GM19452 (cell line): ENCODE results near the gene INHA.

Experiments
- ATAC-seq: cut with Tn5 transposase; IDR thresholded peaks from one replicate; pipeline ENCODE4 v1.9.1; 2021; ENCODE audit not compliant: unreplicated experiment

The INHA gene

DNA sequence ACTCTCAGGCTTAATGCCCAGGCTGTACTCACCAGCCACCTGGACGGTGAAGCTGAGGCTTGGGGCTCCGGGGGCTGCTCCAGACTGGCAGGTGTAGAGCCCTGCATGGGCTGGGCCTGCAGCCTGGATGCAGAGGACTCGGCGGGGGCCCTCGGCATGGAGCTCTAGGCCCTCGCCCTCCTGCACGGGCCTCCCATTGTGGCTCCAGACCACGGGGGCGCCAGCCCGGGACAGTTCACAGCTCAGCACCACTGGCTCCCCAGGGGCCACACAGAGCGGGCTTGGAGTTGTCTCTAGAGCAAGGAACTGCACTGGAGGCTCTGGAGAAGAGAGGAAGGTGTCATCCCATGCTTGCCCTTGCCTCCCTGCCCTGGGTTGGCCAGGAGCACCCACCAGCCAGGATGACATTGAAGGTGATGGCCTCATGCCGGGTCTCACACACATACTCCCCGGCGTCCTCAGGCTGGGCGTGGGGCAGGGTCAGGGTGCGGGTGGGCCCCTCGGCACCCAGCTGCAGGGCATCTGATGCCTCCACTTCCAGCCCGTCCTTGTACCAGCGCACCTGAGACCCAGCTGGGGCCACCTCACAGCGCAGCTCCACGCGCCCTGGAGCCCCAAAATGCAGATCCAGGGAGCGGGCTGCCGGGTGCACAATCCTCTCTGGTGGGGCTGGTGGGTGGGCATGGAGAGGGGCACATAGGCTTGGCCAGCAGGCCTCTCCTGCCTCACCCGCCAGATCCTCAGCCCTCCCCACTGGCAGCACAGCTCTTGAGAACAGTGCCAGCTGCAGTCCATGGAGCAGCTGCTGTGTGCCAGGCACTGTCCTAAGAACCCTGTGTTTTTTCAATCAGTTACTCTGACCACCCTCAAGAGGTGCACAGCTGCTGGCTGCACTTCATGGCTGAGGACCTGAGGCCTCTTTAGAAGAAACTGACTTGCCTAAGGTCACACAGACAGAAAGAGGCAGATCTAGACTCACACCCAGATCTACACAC is 14.0 kb upstream of the INHA start:
- ATAC-seq = no peak

DNA sequence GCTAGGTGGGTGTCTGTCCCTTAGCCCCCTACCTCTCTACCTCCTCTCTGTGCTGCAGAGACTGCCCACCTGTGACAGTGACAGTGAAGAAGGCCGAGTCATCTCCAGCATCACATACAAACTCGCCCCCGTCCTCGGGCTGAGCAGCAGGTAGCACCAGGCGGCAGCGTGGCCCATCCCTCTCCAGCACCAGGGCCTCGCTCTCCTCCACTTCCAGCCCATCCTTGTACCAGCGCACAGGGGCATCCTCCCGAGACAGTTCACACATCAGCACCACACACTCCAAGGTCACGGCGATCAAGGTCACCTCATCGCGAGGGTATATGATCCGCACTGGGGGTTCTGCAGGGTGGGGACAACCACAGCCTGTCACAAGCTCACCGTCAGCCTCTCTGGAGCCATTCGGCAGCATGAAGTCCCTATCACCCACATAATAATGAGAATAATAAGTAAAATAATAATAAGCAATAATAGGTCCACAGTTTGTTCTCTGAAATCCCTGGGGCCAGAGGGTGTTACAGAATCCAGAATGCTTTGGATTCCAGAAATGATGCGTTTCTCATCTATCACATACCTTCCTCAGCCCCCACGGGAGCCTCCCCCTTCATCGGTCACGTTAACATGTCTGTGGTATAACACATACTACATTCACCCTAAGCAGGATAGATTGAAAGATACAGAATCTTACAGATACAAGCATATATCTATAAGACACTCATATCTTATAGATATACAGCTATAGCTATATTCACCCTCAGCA is 12.8 kb upstream of the INHA start:
- ATAC-seq = no peak

DNA sequence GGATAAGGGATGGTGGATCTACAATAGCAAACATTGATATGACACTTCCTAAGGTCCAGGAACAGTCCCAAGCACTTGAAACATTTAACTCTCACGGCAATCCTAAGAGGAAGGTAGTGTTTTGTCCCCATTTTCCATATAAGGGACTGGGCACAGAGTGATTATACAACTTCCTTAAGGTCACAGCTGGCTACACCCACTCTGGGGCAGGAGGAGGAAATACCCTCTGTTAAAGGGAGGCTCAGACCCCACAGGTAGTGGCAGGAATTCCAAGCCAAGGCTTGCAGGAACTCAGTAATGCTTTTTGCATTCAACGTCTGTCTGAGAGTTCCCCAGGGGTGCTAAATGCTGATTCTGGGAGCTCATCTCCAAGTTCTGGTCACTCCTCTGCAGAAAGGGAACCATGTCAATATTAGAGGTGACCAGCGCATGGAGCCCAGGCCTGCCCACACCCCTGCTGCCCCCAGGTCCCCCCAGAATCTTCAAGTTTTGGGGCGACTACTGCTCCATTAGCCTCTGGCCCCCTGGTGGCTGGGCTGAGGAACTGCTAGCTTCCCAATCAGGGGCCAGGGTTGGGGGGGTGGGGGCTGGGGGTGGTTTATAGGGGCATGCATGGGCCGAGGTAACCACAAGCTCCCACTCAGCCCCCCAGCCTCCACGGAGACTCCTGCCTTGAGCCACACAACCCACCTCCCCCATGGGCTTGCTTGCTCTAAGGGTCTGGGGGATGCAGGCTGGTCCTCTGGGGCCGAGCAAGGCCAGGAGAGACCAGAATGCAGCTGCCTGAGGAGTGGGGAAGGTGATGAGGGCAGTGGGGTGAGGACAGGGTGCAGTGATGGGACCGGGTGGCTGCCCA is 11.8 kb upstream of the INHA start:
- ATAC-seq = no peak

DNA sequence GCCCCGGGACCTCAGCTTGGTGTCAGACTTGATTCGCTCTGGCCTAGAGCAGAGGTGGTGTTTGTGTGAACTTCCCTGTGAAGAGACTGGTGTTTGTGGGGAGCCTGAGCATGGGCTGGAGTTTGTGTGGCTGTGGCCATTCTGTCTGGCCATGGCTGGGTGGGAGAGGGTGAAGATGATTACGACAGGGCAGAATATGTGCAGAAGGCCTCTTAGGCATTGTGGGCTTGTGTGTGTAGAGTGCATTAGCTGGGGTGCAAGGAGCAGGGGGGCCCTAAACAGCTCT is 11.3 kb upstream of the INHA start:
- ATAC-seq = no peak

DNA sequence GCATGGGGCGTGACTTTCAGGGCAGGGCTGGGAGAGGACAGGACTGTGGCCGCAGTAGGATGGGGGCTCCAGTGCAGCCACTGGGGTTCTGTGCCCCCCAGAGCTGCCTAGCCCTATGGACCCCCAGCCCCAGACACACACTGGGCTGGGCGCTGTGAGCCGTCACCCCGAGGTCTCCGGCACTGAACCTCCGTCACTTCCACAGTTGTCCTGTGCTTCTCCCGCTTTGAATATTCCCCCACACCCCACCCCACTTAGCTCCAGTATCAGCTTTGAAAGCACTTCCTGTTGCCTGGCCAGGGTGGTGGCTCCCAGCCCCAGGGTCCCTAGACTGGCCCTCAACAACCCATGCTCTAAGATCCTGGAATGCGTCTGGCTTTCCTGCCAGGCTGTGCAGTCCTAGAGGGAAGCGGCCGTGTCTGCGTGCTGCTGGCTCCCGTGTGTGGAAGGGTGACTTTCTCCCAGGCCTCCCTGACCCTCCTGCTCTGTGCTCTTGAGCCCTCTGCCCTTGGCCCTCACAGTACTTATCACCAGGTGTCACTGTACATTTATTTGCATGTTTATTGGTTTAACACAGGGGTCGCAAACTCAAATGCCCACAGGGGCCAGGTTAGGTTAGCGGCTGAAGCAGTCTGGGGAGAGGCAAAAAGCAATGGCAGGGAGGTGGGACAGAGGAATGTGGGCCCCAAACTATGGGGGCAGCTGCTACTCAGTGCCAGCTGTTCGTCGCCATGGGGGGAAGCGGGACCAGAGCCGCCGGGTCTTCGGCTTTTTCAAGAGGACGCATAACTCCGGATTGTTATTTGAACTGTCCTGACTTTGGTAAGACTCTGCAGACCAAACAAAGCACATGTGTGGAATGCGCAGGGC is 10.7 kb upstream of the INHA start:
- no peak for ATAC-seq

DNA sequence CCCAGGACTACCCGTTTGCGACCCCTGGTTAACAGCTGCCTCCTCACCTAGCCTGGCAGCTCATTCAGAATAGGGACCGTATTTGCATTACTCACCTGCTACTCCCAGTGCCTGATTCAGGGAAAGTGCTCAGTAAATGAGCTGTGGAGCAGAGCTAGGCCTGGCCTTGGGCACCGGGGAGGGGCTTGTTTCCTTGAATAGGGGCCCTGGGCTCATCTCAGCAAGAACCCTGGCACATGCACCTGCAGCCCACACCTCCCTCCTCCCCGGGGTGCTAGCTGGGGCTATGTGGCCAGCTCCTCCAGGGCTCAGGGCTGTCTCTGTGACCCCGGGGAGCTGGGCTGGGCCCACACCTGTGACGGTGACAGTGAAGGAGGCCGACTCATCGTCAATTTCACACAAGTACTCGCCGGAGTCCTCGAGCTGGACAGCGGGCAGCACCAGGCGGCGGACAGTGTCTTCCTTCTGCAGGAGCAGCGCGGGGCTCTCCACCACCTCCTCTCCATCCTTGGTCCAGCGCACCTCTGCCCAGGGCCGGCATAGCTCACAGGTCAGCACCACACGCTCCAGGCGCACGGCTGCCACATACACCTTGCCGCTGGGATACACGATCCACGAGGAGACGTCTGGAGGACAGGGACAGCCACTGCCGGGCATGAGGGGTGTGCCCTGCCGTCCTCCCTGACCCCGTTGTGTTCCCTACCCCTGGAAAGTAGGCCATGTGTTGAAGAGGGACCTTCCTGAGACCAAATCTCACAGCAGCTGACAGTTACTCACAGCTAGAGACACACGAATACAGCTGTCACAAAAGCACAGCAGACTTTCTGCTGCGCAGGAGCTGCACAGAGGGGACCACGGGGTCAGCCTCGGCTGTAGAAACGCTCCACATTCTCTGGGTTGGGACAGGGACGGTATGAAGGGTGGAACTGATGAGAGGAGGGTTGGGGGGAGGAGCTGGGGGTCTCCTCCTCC is 9.8 kb upstream of the INHA start:
- no peak for ATAC-seq

DNA sequence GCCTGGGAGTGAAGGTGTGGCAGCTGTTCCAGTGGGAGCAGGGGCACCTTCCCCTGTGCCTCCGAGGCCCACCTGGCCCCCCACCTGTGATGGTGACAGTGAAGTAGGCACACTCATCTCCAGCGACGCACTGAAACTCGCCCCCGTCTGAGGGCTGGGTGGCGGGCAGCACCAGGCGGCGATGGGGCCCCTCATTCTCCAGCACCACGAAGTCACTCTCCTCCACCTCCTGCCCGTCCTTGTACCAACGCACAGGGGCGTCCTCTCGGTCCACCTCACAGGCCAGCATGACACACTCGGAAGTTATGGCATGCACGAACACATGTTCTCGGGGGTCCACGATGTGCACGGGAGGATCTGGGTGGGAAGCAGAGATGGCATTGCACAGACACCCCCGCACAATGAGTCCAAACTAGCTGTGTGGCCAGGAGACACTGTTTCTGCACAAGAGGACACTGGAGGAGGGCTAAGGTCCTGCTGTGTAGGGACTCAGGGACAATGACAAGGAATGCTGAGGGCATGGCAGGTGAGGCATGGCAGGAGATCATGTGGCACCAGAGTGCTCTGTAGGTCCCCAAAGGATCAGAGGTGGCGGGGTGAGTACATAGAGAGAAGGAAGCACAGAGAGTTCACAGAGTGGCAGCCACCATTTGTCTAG is 8.7 kb upstream of the INHA start:
- ATAC-seq = no peak

DNA sequence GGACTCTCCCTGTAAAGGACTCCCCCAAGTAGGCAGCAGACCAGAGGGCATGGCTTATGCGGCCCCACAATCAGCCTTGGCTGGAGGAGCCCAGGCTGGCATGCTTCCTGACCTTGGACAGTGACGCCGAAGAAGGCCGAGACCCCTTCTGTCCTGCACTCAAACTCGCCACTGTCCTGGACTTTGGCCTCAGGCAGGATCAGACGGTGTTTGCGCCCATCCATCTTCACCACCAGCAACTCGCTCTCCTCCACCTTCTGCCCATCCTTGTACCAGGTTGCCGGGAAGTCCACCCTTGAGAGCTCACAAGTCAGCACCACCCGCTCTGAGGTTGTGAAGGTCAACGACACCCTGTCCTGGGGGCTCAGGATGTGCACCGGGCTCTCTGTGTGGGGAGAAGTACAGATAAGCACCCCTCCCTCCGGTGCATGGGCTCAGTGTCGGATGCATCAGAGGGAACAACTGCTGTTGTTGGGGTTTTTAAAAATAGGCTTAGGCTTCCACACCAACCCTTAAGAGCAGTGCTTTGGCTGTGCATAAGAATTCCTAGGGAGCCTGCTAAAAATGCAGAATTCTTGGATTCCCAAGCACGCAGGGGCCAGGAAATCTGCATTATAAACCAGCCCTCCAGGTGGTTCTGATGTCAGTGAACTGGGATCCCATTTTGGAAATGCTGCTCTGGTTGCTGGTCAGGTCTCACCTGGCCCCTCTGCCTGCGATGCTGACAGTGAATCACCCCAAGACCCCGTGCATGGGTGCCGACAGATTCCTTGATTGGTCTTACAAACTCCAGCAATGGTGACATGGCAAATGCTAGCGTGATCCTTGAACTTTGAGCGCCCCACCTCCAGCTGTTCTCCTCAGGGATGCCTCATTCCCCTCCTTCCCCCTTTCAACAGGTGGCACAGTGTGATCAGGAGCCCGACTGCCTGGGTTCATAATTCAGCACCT is 6.7 kb upstream of the INHA start:
- no peak for ATAC-seq

DNA sequence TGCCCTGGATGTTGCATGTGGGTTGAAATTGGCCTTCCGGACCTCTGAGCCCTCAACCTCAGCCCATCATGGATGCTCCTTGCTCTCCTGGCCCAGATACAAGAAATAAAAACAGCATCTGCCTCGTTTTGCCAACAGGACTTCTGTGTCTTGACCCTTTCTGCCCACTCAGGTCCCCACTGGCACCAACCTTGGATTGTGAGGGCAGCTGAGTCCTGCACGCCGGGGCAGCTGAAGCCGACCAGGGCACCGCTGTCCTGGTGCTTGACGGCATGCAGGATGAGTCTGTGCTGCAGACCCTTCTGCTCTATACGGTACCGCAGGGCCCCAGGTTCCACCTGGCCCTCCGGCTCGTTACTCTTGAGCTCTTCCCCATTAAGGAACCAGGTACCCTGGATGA is 5.5 kb upstream of the INHA start:
- no peak for ATAC-seq

DNA sequence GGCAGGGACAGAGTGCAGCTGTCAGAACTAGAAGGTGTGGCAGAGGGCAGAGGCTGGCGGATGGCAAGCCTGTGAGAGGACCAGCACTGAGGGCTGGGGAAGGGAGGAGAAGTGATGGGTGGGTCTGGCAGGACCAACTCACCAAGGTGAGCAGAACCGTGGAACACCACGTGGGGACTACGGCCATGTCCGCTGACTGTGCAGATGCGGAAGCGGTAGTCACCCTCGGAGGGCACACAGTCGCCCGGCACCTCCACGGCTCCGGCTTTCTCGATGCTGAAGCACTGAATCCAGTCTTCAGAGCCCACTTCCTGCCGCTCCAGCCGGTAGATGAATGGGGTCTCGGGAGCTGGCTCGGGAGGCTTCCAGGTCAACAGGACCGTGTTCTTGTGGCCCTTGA is 5.0 kb upstream of the INHA start:
- ATAC-seq = no peak

DNA sequence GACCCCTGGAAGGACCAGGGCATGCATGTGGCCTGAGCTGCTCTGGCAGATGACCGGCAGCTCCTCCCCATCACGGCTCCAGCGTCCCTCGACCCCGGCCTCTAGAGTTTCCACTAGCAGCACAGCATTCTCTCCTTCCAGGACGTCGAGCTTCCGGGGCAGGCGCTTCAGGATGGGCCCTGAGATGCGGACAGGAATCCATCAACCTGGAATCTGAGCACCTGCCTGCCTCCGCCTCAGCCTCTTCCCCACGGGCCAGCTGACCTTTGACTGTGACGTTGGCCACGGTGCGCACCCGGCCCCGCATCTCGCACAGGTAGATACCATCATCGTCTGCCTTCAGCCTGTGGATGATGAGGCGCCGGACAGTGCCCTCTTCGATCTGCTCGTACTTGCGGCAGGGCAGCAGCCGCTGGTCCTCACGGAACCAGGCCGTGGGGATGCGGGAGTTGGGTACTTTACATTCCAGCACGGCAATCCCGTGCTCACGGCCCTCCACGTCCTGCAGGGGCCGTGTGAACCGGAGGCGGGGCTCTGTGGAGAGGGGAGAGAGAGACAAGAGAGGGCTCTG is 4.2 kb upstream of the INHA start:
- no peak for ATAC-seq

DNA sequence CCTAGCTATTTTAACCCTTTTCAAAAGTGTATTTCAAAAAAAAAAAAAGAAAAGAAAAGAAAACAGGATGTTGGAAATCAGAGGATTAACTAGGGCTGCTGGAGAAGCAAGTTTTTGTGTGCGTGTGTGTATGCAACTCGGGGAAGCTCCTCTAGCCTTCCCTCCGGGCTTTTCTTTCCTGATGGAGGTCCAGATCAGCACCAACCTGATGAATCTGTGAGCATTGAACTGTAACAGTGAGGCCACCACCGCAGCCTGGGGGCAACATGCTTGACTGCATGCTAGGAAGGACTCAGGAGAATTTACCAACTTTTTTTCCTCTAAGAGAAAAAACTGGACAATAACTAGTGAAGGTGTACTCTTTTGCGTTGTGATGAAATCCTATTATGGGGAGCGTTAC is 3.1 kb upstream of the INHA start:
- no peak for ATAC-seq

DNA sequence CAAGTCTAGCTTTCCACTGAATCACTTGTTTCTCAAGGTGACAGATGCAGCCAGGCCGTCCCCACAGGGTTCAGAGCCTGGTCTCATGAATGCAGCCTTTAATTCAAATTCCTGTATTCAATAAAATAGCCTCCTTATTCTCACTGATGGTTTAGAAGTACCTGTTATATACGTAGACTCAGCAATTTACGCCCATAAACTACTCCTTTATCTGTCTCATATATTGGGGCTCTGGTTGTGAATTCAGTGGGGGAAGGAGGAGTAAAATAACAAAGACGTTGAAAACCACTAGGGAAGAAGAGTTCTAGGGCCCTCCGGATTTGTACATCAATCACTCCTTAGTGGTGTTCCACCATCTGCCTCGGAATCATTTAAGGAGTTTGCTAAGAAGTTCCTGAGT is 2.5 kb upstream of the INHA start:
- no peak for ATAC-seq

DNA sequence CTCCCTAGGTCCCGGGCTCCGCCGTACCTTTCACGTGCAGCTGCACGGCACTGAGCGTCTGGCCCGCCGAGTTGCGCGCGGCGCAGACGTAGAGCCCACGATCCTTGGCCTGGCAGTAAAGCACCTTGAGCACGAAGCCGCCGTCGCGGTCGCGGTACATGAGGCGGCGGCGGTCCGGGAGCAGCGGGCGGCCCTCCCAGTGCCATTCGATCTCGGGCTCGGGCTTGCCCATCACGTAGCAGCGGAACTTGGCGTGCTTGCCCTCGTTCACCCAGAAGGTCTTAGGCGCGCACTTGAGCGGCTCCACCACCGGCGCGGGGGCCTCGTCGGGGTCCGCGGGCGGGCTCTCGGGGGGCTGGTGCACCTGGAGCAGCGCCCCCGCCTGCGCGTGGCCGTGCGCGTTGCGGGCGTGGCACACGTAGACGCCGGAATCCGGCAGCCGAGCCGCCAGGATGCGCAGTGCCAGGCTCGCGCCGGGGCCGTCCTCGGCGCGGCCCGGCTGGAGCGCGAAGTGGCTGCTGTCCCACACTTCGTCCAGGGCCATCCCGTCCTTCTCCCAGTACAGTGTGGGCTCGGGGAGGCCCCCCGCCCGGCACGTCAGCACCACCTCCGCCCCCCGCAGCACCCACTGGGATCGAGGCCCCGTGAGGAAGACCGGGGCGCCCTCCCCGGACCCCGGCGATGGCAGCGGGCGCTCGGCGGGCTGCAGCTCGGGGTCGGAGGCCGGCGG is 1.8 kb upstream of the INHA start:
- ATAC-seq = no peak

DNA sequence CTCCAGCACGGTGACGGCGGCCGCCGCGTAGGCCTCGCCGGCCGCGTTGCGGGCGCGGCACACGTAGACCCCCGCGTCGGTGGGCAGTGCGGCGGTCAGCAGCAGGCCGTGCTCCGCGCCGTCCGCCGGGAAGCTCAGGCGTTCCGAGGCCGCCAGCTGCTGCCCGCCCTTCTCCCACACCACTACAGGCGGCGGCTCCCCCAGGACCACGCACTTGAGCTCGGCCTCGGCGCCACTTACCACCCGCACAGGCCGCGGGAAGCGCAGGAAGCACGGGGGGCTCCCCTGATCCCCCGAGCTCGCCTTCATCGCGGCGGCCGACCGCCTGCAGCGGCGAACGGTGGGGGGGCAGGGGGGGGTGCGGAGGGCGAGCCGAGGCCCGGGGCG is 1.2 kb upstream of the INHA start:
- no peak for ATAC-seq

DNA sequence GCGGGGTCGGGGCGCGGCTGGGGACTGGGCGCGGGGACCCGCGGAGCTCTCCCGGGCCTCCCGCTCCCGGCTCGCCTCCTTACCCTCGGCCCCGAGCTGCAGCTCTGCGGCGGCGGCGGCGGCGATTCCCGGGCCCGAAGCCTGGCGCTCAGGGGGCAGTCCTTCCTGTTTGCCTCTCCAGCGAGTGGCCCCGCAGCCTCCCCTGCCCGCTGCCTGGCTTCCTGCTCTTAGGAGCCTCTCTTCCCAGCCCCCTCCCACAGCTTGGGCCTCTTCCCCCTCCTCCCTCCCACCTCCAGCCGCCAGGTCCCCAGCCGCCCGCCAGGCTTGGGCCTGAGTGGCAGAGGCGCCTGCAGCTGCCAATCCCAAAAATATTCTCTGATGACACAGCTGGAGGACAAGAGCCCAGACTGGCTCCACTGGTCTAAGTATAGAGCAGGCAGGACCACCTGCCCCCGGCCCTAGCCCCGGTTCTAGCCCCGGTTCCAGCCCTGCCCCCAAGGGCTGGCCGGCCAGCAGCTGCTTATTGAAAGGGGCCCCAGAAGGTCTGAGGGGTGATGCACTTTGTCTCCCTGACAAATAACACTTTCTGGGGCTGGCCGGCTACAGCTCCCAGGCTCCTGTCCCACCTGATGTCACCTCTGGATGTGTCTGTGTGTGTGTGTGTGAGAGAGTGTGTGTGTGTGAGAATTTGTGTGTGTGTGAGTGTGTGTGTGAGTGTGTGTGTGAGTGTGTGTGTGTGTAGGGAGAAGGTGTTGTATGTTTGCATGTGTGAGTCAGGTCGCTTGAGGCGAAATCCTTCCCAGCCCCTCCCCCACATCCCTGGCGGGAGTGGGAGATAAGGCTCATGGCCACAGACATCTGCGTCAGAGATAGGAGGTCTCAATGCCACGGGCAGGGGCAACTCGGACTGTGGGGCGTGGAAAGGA is 536 bp upstream of the INHA start, which contains the start of gene OBSL1:
TSS of gene OBSL1 (minus strand) at position 229 of the 926 bp plus-strand sequence. CDS start 307 bp downstream, outside the sequence.
- no peak for ATAC-seq
